GM23248 (cell line): ENCODE results near the gene ARL4C. TPM values are rescaled to one million over a fixed set of nuclear protein-coding genes. Genes with fewer than 3 reads are reported as not detected.

Experiments
- DNase-seq: peaks from one replicate; pipeline ENCODE4 v3.0.0-alpha.2; 2015
- H2AFZ ChIP-seq: fragments of 200-600 bp; sonication (generic); 2 replicates; pipeline ENCODE4 v1.6.1; 2016; ENCODE audit warnings: antibody characterized with exemption
- H3F3A ChIP-seq: fragments of 200-600 bp; sonication (generic); 2 replicates; pipeline ENCODE4 v1.6.1; 2016; ENCODE audit warnings: mild to moderate bottlenecking, antibody characterized with exemption, mixed run types; ENCODE audit not compliant: insufficient read depth
- H3K27ac ChIP-seq: fragments of 200-600 bp; sonication (generic); 2 replicates; pipeline ENCODE4 v1.5.1; 2016; ENCODE audit warnings: mild to moderate bottlenecking
- H3K27me3 ChIP-seq: fragments of 200-600 bp; sonication (generic); replicated peaks from 2 replicates; pipeline ENCODE4 v1.6.1; 2016; ENCODE audit warnings: mild to moderate bottlenecking; ENCODE audit not compliant: insufficient read depth
- H3K36me3 ChIP-seq: fragments of 200-600 bp; sonication (generic); 2 replicates; pipeline ENCODE4 v1.6.1; 2016; ENCODE audit warnings: low read depth, mild to moderate bottlenecking
- H3K4me1 ChIP-seq: fragments of 200-600 bp; sonication (generic); 2 replicates; pipeline ENCODE4 v1.6.1; 2016; ENCODE audit warnings: mild to moderate bottlenecking; ENCODE audit not compliant: insufficient read depth
- H3K4me2 ChIP-seq: fragments of 200-600 bp; sonication (generic); one replicate; pipeline ENCODE4 v1.6.1; 2016; ENCODE audit warnings: mild to moderate bottlenecking; ENCODE audit not compliant: unreplicated experiment
- H3K4me3 ChIP-seq: fragments of 200-600 bp; sonication (generic); 2 replicates; pipeline ENCODE4 v1.5.1; 2016; ENCODE audit warnings: mild to moderate bottlenecking
- H3K79me2 ChIP-seq: fragments of 200-600 bp; sonication (generic); 2 replicates; pipeline ENCODE4 v1.6.1; 2016; ENCODE audit warnings: mild to moderate bottlenecking; ENCODE audit not compliant: insufficient read depth
- H3K9ac ChIP-seq: fragments of 200-600 bp; sonication (generic); 2 replicates; pipeline ENCODE4 v1.6.1; 2016; ENCODE audit warnings: mild to moderate bottlenecking
- H3K9me2 ChIP-seq: fragments of 200-600 bp; sonication (generic); 2 replicates; pipeline ENCODE4 v1.6.1; 2016; ENCODE audit warnings: mixed run types, mild to moderate bottlenecking, moderate library complexity; ENCODE audit not compliant: insufficient read depth
- H3K9me3 ChIP-seq: fragments of 200-600 bp; sonication (generic); one replicate; pipeline ENCODE4 v1.6.1; 2017; ENCODE audit warnings: low read depth
- H4K20me1 ChIP-seq: fragments of 200-600 bp; sonication (generic); 2 replicates; pipeline ENCODE4 v1.6.0; 2016; ENCODE audit not compliant: insufficient read depth
- EZH2 ChIP-seq: fragments of 200-600 bp; sonication (generic); IDR thresholded peaks from 2 replicates; pipeline ENCODE4 v1.6.1; 2018; ENCODE audit warnings: antibody characterized with exemption, mild to moderate bottlenecking; ENCODE audit not compliant: insufficient read depth, poor library complexity, severe bottlenecking
- EZH2phosphoT487 ChIP-seq: fragments of 200-600 bp; sonication (generic); IDR thresholded peaks from 2 replicates; pipeline ENCODE4 v1.6.1; 2018; ENCODE audit warnings: antibody characterized with exemption, moderate library complexity, mild to moderate bottlenecking, low read depth; ENCODE audit not compliant: insufficient read depth
- WGBS, 2 experiments: methylation state at CpG; one replicate each; pipeline ENCODE4 v1.1.6; 2015 to 2017; ENCODE audit warnings: low lambda C conversion rate in 2 of 2, low coverage in 1 of 2; ENCODE audit errors: missing lambda C conversion rate in 2 of 2; 5-methylcytosine and 5-hydroxymethylcytosine counted together
- in situ Hi-C: fragments of 300-500 bp; cut with MboI; formaldehyde crosslinking; loops from 2 replicates; pipeline ENCODE4 v1.15.0; 2020
- polyA plus RNA-seq: library from polyadenylated mRNA; unstranded; fragments of >200 nt; fragmentation: Nextera tagmentation; extraction: Ambion mirVana; gene quantifications from 2 replicates; pipeline ENCODE4 v1.2.1, GENCODE V29; 2016
- total RNA-seq: library from RNA; depleted of rRNA; stranded (reverse); fragments of >200 nt; shearing (Covaris generic); gene quantifications from 2 replicates; pipeline ENCODE4 v1.2.3, GENCODE V29; 2014

Gene ARL4C
- total and polyA plus RNA-seq, 2 experiments from 2014 or later = 1.4 to 4.8 TPM

- 96 to 99% methylated on average over 6 of the region's 6 CpGs for WGBS, 2 experiments
- H3K27ac ChIP-seq = no peak overlapping the region
These were observed 49.7 kb downstream of the ARL4C start for GRCh38 chr2:234447189-234447588.

GRCh38 chr2:234446404-234447076, 50.3 kb downstream of the ARL4C start:
- no peak overlapping the region for H3K9ac ChIP-seq
- no peaks in the 10 kb centered on the region for H3K27me3 ChIP-seq
- H3K9me3 ChIP-seq = no peaks in the 10 kb centered on the region
- TF ChIP-seq EZH2 (no peak), EZH2phosphoT487 (no peak)
- no peaks in the 10 kb centered on the region for H3K36me3 ChIP-seq
- no peak overlapping the region for H3K27ac ChIP-seq
- H3K4me3 ChIP-seq = no peak overlapping the region
- H3F3A ChIP-seq = peaks cover 16% of the 10 kb centered on the region
- peaks cover 24% of the 10 kb centered on the region for H3K4me1 ChIP-seq
- no peak overlapping the region for H3K4me2 ChIP-seq
- H3K79me2 ChIP-seq = no peaks in the 10 kb centered on the region
- no peaks in the 10 kb centered on the region for H3K9me2 ChIP-seq
- H2AFZ ChIP-seq = no peak overlapping the region
- H4K20me1 ChIP-seq = no peaks in the 10 kb centered on the region
- DNase-seq = no peak
- in situ Hi-C loops = no loop called here
- WGBS, 2 experiments = 86 to 95% methylated on average over 18 of the region's 18 CpGs

More at GRCh38 chr2:234447189-234447588, 49.7 kb downstream of the ARL4C start:
- no peaks in the 10 kb centered on the region for H3K79me2 ChIP-seq
- no peaks in the 10 kb centered on the region for H3K36me3 ChIP-seq
- H3K9ac ChIP-seq = no peak overlapping the region
- peaks cover 30% of the 10 kb centered on the region for H3K4me1 ChIP-seq
- H3K4me3 ChIP-seq = no peak overlapping the region
- H2AFZ ChIP-seq = no peak overlapping the region
- in situ Hi-C loops = no loop called here
- TF ChIP-seq EZH2 (no peak), EZH2phosphoT487 (no peak)
- H3K9me3 ChIP-seq = no peaks in the 10 kb centered on the region
- no peak for DNase-seq
- no peaks in the 10 kb centered on the region for H4K20me1 ChIP-seq
- no peak overlapping the region for H3K4me2 ChIP-seq
- no peaks in the 10 kb centered on the region for H3K9me2 ChIP-seq
- no peaks in the 10 kb centered on the region for H3K27me3 ChIP-seq
- peaks cover 22% of the 10 kb centered on the region for H3F3A ChIP-seq

- H3K9me2 ChIP-seq = no peaks in the 10 kb centered on the region
- 43% methylated on average over 10 of the region's 10 CpGs for WGBS, 2 experiments
- H3F3A ChIP-seq = peaks cover 11% of the 10 kb centered on the region; the same call in 1 of the 2 replicates
- no peaks in the 10 kb centered on the region for H3K36me3 ChIP-seq
- H3K4me2 ChIP-seq = peak overlapping the region; percentile 57
- in situ Hi-C loops = no loop called here
- peak overlapping the region; percentile 58 for H3K9ac ChIP-seq
- no peaks in the 10 kb centered on the region for H3K27me3 ChIP-seq
- peak overlapping the region; percentile 70 for H2AFZ ChIP-seq
- DNase-seq = peak; percentile 93
- TF ChIP-seq EZH2phosphoT487 (no peak), EZH2 (no peak)
- H3K27ac ChIP-seq = peak overlapping the region; percentile 88
- no peaks in the 10 kb centered on the region for H3K9me3 ChIP-seq
- H3K4me3 ChIP-seq = no peak overlapping the region
- peaks cover 18% of the 10 kb centered on the region for H3K4me1 ChIP-seq
- no peaks in the 10 kb centered on the region for H4K20me1 ChIP-seq
- no peaks in the 10 kb centered on the region for H3K79me2 ChIP-seq
These were observed 52.0 kb downstream of the ARL4C start for GRCh38 chr2:234444893-234445292.

- Histone ChIP-seq H3K27me3 (no peaks in the 10 kb centered on the region), H2AFZ (peak overlapping the region; percentile 70; the same call in 1 of the 2 replicates), H3K36me3 (no peaks in the 10 kb centered on the region), H4K20me1 (no peaks in the 10 kb centered on the region), H3K4me1 (peaks cover 18% of the 10 kb centered on the region), H3F3A (peaks cover 11% of the 10 kb centered on the region; the same call in 1 of the 2 replicates), H3K79me2 (no peaks in the 10 kb centered on the region), H3K9me2 (no peaks in the 10 kb centered on the region), H3K9ac (peak overlapping the region; percentile 44), H3K4me3 (no peak overlapping the region), H3K27ac (peak overlapping the region; percentile 88), H3K9me3 (no peaks in the 10 kb centered on the region), H3K4me2 (peak overlapping the region; percentile 57)
- TF ChIP-seq EZH2phosphoT487 = no peak
- TF ChIP-seq EZH2 = no peak
- peak; percentile 19 for DNase-seq
- 75 to 87% methylated on average over 4 of the region's 4 CpGs for WGBS, 2 experiments
- in situ Hi-C loops = no loop called here
These were observed 52.6 kb downstream of the ARL4C start for GRCh38 chr2:234444242-234444730.
